DOHH2 (cell line): Measurements from ENCODE around the gene MRTFB.

ENCODE experiments used
- CTCF ChIP-seq: fragments of 200-600 bp; sonication (generic); IDR thresholded peaks from one replicate; pipeline ENCODE4 v1.5.1; 2014; ENCODE audit warnings: antibody characterized with exemption, mild to moderate bottlenecking, low read depth, low read length; ENCODE audit not compliant: poor library complexity, severe bottlenecking
- EZH2phosphoT487 ChIP-seq: fragments of 200-600 bp; sonication (generic); IDR thresholded peaks from 2 replicates; pipeline ENCODE4 v1.6.1; 2017; ENCODE audit warnings: borderline replicate concordance, mild to moderate bottlenecking, antibody characterized with exemption, low read length, moderate library complexity, mixed read lengths

GRCh38 chr16:14223632-14224031 is 152.5 kb downstream of the MRTFB start:
- no peak for TF ChIP-seq CTCF
- TF ChIP-seq EZH2phosphoT487: no peak
